HEK293T (cell line): Measurements from ENCODE around the gene APP.

Experiments used
- CTCF ChIA-PET: fragments of 350-600 bp; formaldehyde crosslinking; extraction: SDS; loops from one replicate; lab custom pipeline; 2021; ENCODE audit warnings: antibody characterized with exemption, inconsistent platforms; lab: Yijun Ruan, JAX
- POLR2A ChIA-PET: fragments of 350-600 bp; formaldehyde crosslinking; extraction: SDS; loops from one replicate; lab custom pipeline; 2020; ENCODE audit warnings: antibody characterized with exemption, inconsistent platforms; lab: Yijun Ruan, JAX
- DNase-seq: peaks from one replicate; pipeline ENCODE4 v3.0.0; 2012; ENCODE audit warnings: mixed read lengths; ENCODE audit errors: extremely low spot score
- ARNT ChIP-seq: fragments of 450-650 bp; IDR thresholded peaks from 2 replicates; pipeline ENCODE4 v1.6.1; 2017; ENCODE audit warnings: mild to moderate bottlenecking
- BHLHE40 ChIP-seq: fragments of 450-650 bp; IDR thresholded peaks from 2 replicates; pipeline ENCODE4 v1.6.1; 2016; ENCODE audit warnings: mild to moderate bottlenecking, moderate library complexity, borderline replicate concordance
- CTBP1 ChIP-seq: fragments of 450-650 bp; IDR thresholded peaks from 2 replicates; pipeline ENCODE4 v1.6.1; 2016; ENCODE audit warnings: borderline replicate concordance
- ELF4 ChIP-seq: fragments of 450-650 bp; IDR thresholded peaks from 2 replicates; pipeline ENCODE4 v1.6.1; 2017; ENCODE audit warnings: antibody characterized with exemption
- FOXA1 ChIP-seq: fragments of 450-650 bp; IDR thresholded peaks from 2 replicates; pipeline ENCODE4 v1.6.1; 2016; ENCODE audit warnings: mild to moderate bottlenecking
- FOXK2 ChIP-seq: fragments of 450-650 bp; IDR thresholded peaks from 2 replicates; pipeline ENCODE4 v1.6.1; 2016; ENCODE audit warnings: mild to moderate bottlenecking
- FOXM1 ChIP-seq: fragments of 450-650 bp; IDR thresholded peaks from 2 replicates; pipeline ENCODE4 v1.6.1; 2017; ENCODE audit warnings: mild to moderate bottlenecking, borderline replicate concordance
- HDGF ChIP-seq: fragments of 450-650 bp; IDR thresholded peaks from 2 replicates; pipeline ENCODE4 v1.6.1; 2017; ENCODE audit warnings: antibody characterized with exemption, borderline replicate concordance
- L3MBTL2 ChIP-seq: fragments of 450-650 bp; conservative IDR thresholded peaks from 2 replicates; pipeline ENCODE4 v1.6.1; 2016; ENCODE audit warnings: mild to moderate bottlenecking
- LEF1 ChIP-seq: fragments of 450-650 bp; IDR thresholded peaks from 2 replicates; pipeline ENCODE4 v1.6.1; 2017; ENCODE audit warnings: mild to moderate bottlenecking, borderline replicate concordance
- NFRKB ChIP-seq: fragments of 450-650 bp; IDR thresholded peaks from 2 replicates; pipeline ENCODE4 v1.6.1; 2016; ENCODE audit warnings: mild to moderate bottlenecking, moderate library complexity
- PKNOX1 ChIP-seq: fragments of 450-650 bp; IDR thresholded peaks from 2 replicates; pipeline ENCODE4 v1.6.1; 2016
- SP1 ChIP-seq: fragments of 450-650 bp; IDR thresholded peaks from 2 replicates; pipeline ENCODE4 v1.6.1; 2017
- SUZ12 ChIP-seq: fragments of 450-650 bp; IDR thresholded peaks from 2 replicates; pipeline ENCODE4 v1.6.1; 2016; ENCODE audit warnings: mild to moderate bottlenecking
- TARDBP ChIP-seq: fragments of 450-650 bp; IDR thresholded peaks from 2 replicates; pipeline ENCODE4 v1.6.1; 2016
- ZNF384 ChIP-seq: fragments of 450-650 bp; IDR thresholded peaks from 2 replicates; pipeline ENCODE4 v1.6.1; 2016

The APP gene

GRCh38 chr21:26115305-26115704 is 55.3 kb downstream of the APP start:
- TF ChIP-seq BHLHE40, result no peak
- no peak for TF ChIP-seq FOXA1
- TF ChIP-seq L3MBTL2, result no peak
- no peak for TF ChIP-seq ARNT
- no peak for TF ChIP-seq HDGF
- no peak for TF ChIP-seq PKNOX1
- DNase-seq, result no peak
- POLR2A ChIA-PET, result no interaction called here
- CTCF ChIA-PET, result no interaction called here

GRCh38 chr21:26112975-26113374 is 57.6 kb downstream of the APP start:
- ChIA-PET CTCF (no interaction called here), POLR2A (no interaction called here)
- DNase-seq, result no peak
- no peak for TF ChIP-seq BHLHE40
- TF ChIP-seq SUZ12, result no peak
- no peak for TF ChIP-seq PKNOX1
- TF ChIP-seq TARDBP, result no peak
- no peak for TF ChIP-seq NFRKB
- TF ChIP-seq SP1, result no peak
- TF ChIP-seq FOXA1, result no peak
- no peak for TF ChIP-seq CTBP1
- no peak for TF ChIP-seq ZNF384
- TF ChIP-seq ELF4, result no peak
- no peak for TF ChIP-seq FOXK2
- TF ChIP-seq LEF1, result no peak
- TF ChIP-seq L3MBTL2, result no peak
- TF ChIP-seq FOXM1, result no peak
- TF ChIP-seq ARNT, result no peak
- no peak for TF ChIP-seq HDGF

GRCh38 chr21:26112127-26112742 is 58.3 kb downstream of the APP start:
- ChIA-PET CTCF (no interaction called here), POLR2A (no interaction called here)
- DNase-seq, result no peak
- TF ChIP-seq TARDBP (no peak), PKNOX1 (no peak), FOXA1 (no peak), ARNT (no peak), ZNF384 (no peak), LEF1 (no peak), FOXM1 (no peak), FOXK2 (no peak), BHLHE40 (no peak)

GRCh38 chr21:26110715-26111114 is 59.9 kb downstream of the APP start:
- POLR2A ChIA-PET, result no interaction called here
- no peak for DNase-seq
- CTCF ChIA-PET, result no interaction called here
- TF ChIP-seq PKNOX1 (no peak), HDGF (no peak)

GRCh38 chr21:26107429-26107828 is 63.1 kb downstream of the APP start:
- ChIA-PET CTCF (no interaction called here), POLR2A (no interaction called here)
- TF ChIP-seq BHLHE40 (no peak), CTBP1 (no peak), TARDBP (no peak)
- no peak for DNase-seq

- TF ChIP-seq FOXA1 (no peak), BHLHE40 (no peak)
- ChIA-PET POLR2A (no interaction called here), CTCF (no interaction called here)
- no peak for DNase-seq
Measured at GRCh38 chr21:26106562-26106961, 64.0 kb downstream of the APP start.

- ChIA-PET POLR2A (no interaction called here), CTCF (no interaction called here)
- TF ChIP-seq PKNOX1 (no peak), SUZ12 (no peak)
- DNase-seq, result no peak
Measured at GRCh38 chr21:26105819-26106218, 64.8 kb downstream of the APP start.
